Keratinocyte (primary cell): ENCODE results near the gene QSOX2. TPM values are rescaled to one million over a fixed set of nuclear protein-coding genes. Genes with fewer than 3 reads are reported as not detected.
A peak's percentile ranks its signal among the peaks of the same experiment; 100 is the strongest.

Experiments
- DNase-seq: peaks from one replicate; pipeline ENCODE4 v3.0.0-alpha.2; 2011; ENCODE audit warnings: low read depth, missing footprints, low spot score
- FAIRE-seq: peaks from 2 replicates; lab custom pipeline; 2011; peaks lifted over from hg19 to GRCh38; lab: Jason Lieb, UNC
- H2AFZ ChIP-seq: 2 replicates; pipeline ENCODE4 v1.6.0; 2012; ENCODE audit warnings: low read length, control low read depth, inconsistent platforms; ENCODE audit not compliant: control insufficient read depth
- H3K27ac ChIP-seq: 2 replicates; pipeline ENCODE4 v1.5.1; 2011; ENCODE audit warnings: low read length; ENCODE audit not compliant: control insufficient read depth, insufficient read depth
- H3K27me3 ChIP-seq: 3 replicates; pipeline ENCODE4 v1.6.0; 2011; ENCODE audit warnings: low read length; ENCODE audit not compliant: control insufficient read depth, insufficient read depth; ENCODE audit errors: extremely low read depth
- H3K36me3 ChIP-seq, 2 experiments: 2 replicates in 1 of 2; 3 replicates in 1 of 2; pipeline ENCODE4 v1.5.1; 2011; ENCODE audit warnings: low read length in 2 of 2, mild to moderate bottlenecking in 1 of 2; ENCODE audit not compliant: control insufficient read depth in 2 of 2, insufficient read depth in 2 of 2; ENCODE audit errors: extremely low read depth in 1 of 2
- H3K4me1 ChIP-seq: 3 replicates; pipeline ENCODE4 v1.5.1; 2011; ENCODE audit warnings: low read length; ENCODE audit not compliant: control insufficient read depth, insufficient read depth; ENCODE audit errors: extremely low read depth
- H3K4me2 ChIP-seq: 3 replicates; pipeline ENCODE4 v1.6.0; 2011; ENCODE audit warnings: low read depth, low read length; ENCODE audit not compliant: control insufficient read depth, insufficient read depth; ENCODE audit errors: extremely low read depth
- H3K4me3 ChIP-seq, 3 experiments: fragments of 200-600 bp in 1 of 3; sonication (generic) in 1 of 3; 2 replicates in 2 of 3; 3 replicates in 1 of 3; pipeline ENCODE4 v1.5.1; 2011 to 2016; ENCODE audit warnings: low read length in 3 of 3, mild to moderate bottlenecking in 3 of 3, control low read depth in 2 of 3, inconsistent platforms in 1 of 3, low read depth in 1 of 3, mixed read lengths in 1 of 3, mixed run types in 1 of 3, moderate library complexity in 1 of 3; ENCODE audit not compliant: control insufficient read depth in 2 of 3, insufficient read depth in 2 of 3; ENCODE audit errors: extremely low read depth in 1 of 3
- H3K79me2 ChIP-seq: 2 replicates; pipeline ENCODE4 v1.6.0; 2012; ENCODE audit warnings: low read length; ENCODE audit not compliant: control insufficient read depth, insufficient read depth
- H3K9ac ChIP-seq: 3 replicates; pipeline ENCODE4 v1.6.0; 2011; ENCODE audit warnings: low read length; ENCODE audit not compliant: control insufficient read depth, insufficient read depth; ENCODE audit errors: extremely low read depth
- H3K9me1 ChIP-seq: 3 replicates; pipeline ENCODE4 v1.6.0; 2011; ENCODE audit warnings: low read length; ENCODE audit not compliant: control insufficient read depth, insufficient read depth; ENCODE audit errors: extremely low read depth
- H3K9me3 ChIP-seq: 2 replicates; pipeline ENCODE4 v1.5.1; 2012; ENCODE audit warnings: low read depth, low read length; ENCODE audit not compliant: control insufficient read depth
- H4K20me1 ChIP-seq: 3 replicates; pipeline ENCODE4 v1.6.0; 2011; ENCODE audit warnings: low read length; ENCODE audit not compliant: control insufficient read depth, insufficient read depth; ENCODE audit errors: extremely low read depth
- CTCF ChIP-seq, 3 experiments: IDR thresholded peaks in 1 of 3; conservative IDR thresholded peaks in 1 of 3; optimal IDR thresholded peaks in 1 of 3; 2 replicates in 2 of 3; 3 replicates in 1 of 3; pipeline versions ENCODE3 to v1.5.1; 2011; ENCODE audit warnings: low read length in 3 of 3, mild to moderate bottlenecking in 3 of 3, moderate library complexity in 2 of 3, control low read depth in 1 of 3, inconsistent platforms in 1 of 3; ENCODE audit not compliant: insufficient read depth in 2 of 3; ENCODE audit errors: extremely low read depth in 1 of 3
- EZH2 ChIP-seq: IDR thresholded peaks from one replicate; pipeline ENCODE4 v1.6.1; 2012; ENCODE audit warnings: inconsistent platforms, mild to moderate bottlenecking, low read length, moderate library complexity
- dilution Hi-C: fragments of 300-500 bp; cut with MboI; formaldehyde crosslinking; loops from one replicate; pipeline ENCODE4 v1.7.0; 2020; ENCODE audit warnings: low sequenced_read_pairs; ENCODE audit not compliant: extremely low pct_ligation_motif_present
- polyA plus RNA-seq, 5 experiments: library from polyadenylated mRNA; depleted of rRNA in 3 of 5; stranded (reverse) in 3 of 5; stranded (forward) in 1 of 5; unstranded in 1 of 5; fragments of >200 nt; gene quantifications; 1 replicate in 1 of 5; 2 replicates in 3 of 5; 3 replicates in 1 of 5; pipeline versions ENCODE4 v1.2.1 to v1.2.3, GENCODE V29; 2011 to 2012; ENCODE audit warnings: missing spikeins in 2 of 5, low read depth in 1 of 5, low replicate concordance in 1 of 5

QSOX2 gene
- polyA plus RNA-seq, 1 donor (not counting 4 experiments of a cell fraction or from before 2014, with no cell fraction given) = 11.9 TPM

- peak in 2 of 3 experiments; percentile 20 to 54 for TF ChIP-seq CTCF (optimal IDR thresholded peaks at IDR 0.05 in 1 of 3, IDR thresholded peaks at IDR 0.05 in 1 of 3, conservative IDR thresholded peaks at IDR 0.05 in 1 of 3; ENCODE audit: extremely low read depth in 1 of 3, insufficient read depth in 2 of 3, low read length in 3 of 3)
- TF ChIP-seq EZH2 = no peak
- FAIRE-seq = no peak
- Histone ChIP-seq H3K27me3 (peaks cover 17% of the 10 kb centered on the region), H3K9me3 (no peaks in the 10 kb centered on the region), H3K9me1 (peaks cover 3% of the 10 kb centered on the region), H3K79me2 (peaks cover 56% of the 10 kb centered on the region), H2AFZ (no peak overlapping the region), H4K20me1 (peaks cover 23% of the 10 kb centered on the region), H3K4me2 (no peak overlapping the region), H3K9ac (no peak overlapping the region), H3K4me3 (no peak overlapping the region), H3K36me3 (peaks cover 1 to 7% of the 10 kb centered on the region in 2 experiments), H3K27ac (no peak overlapping the region), H3K4me1 (peaks cover 24% of the 10 kb centered on the region)
- no peak for DNase-seq
- dilution Hi-C loops = no loop called here
Measured at GRCh38 chr9:136242918-136243525, 2.6 kb downstream of the QSOX2 start.

GRCh38 chr9:136242248-136242647 lies 3.4 kb downstream of the QSOX2 start:
- DNase-seq (no peak), FAIRE-seq (no peak)
- Histone ChIP-seq H3K4me3 (no peak overlapping the region), H3K4me1 (peaks cover 23% of the 10 kb centered on the region), H2AFZ (no peak overlapping the region), H3K9me3 (no peaks in the 10 kb centered on the region), H3K27me3 (peaks cover 10% of the 10 kb centered on the region), H3K36me3 (peaks cover 1 to 7% of the 10 kb centered on the region in 2 experiments), H3K4me2 (no peak overlapping the region), H3K9ac (no peak overlapping the region), H3K9me1 (peaks cover 3% of the 10 kb centered on the region), H4K20me1 (peaks cover 24% of the 10 kb centered on the region), H3K79me2 (peaks cover 56% of the 10 kb centered on the region), H3K27ac (no peak overlapping the region)
- dilution Hi-C loops = no loop called here
- no peak for TF ChIP-seq CTCF (optimal IDR thresholded peaks at IDR 0.05 in 1 of 3, IDR thresholded peaks at IDR 0.05 in 1 of 3, conservative IDR thresholded peaks at IDR 0.05 in 1 of 3; ENCODE audit: extremely low read depth in 1 of 3, insufficient read depth in 2 of 3, low read length in 3 of 3)
- TF ChIP-seq EZH2 = no peak
